Osteocyte (in vitro differentiated cells): ENCODE results near the gene ZFHX3. TPM values are rescaled to one million over a fixed set of nuclear protein-coding genes. Genes with fewer than 3 reads are reported as not detected.

Experiments
- DNase-seq: peaks from one replicate; pipeline ENCODE4 v3.0.0; 2021; ENCODE audit warnings: mixed read lengths; ENCODE audit not compliant: unreplicated experiment; ENCODE audit errors: extremely low spot score
- H3K27ac Mint-ChIP-seq: one replicate; pipeline ENCODE4 v1.8.0; 2021; ENCODE audit warnings: mild to moderate bottlenecking, mixed read lengths; ENCODE audit not compliant: unreplicated experiment
- H3K27me3 Mint-ChIP-seq: one replicate; pipeline ENCODE4 v1.8.0; 2021; ENCODE audit warnings: mixed read lengths; ENCODE audit not compliant: unreplicated experiment
- H3K36me3 Mint-ChIP-seq: one replicate; pipeline ENCODE4 v1.8.0; 2021; ENCODE audit warnings: mixed read lengths; ENCODE audit not compliant: unreplicated experiment
- H3K4me1 Mint-ChIP-seq: one replicate; pipeline ENCODE4 v1.8.0; 2021; ENCODE audit warnings: mixed read lengths; ENCODE audit not compliant: unreplicated experiment
- H3K4me3 Mint-ChIP-seq: one replicate; pipeline ENCODE4 v1.8.0; 2021; ENCODE audit warnings: mild to moderate bottlenecking, moderate library complexity, mixed read lengths; ENCODE audit not compliant: unreplicated experiment
- H3K9me3 Mint-ChIP-seq: one replicate; pipeline ENCODE4 v1.8.0; 2021; ENCODE audit warnings: mixed read lengths; ENCODE audit not compliant: unreplicated experiment
- CTCF ChIP-seq: fragments of 200-600 bp; sonication (generic); IDR thresholded peaks from 2 replicates; pipeline ENCODE4 v1.5.0; 2021; ENCODE audit warnings: antibody characterized with exemption, mild to moderate bottlenecking, moderate library complexity
- total RNA-seq: library from RNA; stranded (reverse); gene quantifications from 2 replicates; pipeline ENCODE4 v1.2.1, GENCODE V29; 2021

ZFHX3 gene
- total RNA-seq, 1 donor from 2014 or later, result 89.1 TPM

DNA sequence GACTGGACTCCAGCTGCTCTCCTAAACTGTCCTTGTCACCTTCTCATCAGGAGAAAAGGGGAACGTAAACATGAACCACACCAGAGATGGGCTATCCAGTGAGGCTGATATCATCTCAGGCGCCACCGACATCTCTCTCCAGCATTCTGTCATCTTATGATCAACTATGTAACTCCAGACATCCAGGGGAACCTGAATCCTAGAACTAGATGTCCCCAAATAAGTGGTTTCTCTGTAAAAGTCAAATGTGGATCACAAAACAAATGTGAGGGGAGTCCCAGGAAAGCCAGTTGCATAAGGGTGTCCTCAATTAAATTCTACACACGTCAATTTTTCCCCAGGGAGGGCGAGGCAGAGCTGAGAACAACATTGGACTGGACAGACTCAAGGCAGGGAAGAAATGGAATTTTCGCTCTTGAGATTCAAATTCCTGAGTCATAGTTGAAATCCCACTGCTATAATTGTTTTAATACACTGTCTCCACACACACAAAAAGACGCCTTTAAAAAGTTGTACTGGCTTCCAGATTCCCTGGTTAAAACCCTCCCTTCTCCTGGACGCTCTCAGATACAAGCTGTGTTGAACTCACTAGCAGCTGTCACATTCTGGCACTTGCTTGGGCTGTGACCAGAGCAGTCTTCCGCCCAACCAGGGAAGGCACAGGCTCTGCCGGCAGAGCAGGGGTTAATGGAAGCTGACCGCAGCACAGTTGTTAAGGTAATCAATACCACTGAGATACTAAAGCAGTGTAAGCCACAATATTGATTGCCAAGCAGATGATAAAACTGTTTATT, 62.6 kb downstream of the ZFHX3 start:
- TF ChIP-seq CTCF, result no peak
- H3K27ac Mint-ChIP-seq, result peak overlapping the region; percentile 98
- no peaks in the 10 kb centered on the region for H3K9me3 Mint-ChIP-seq
- H3K36me3 Mint-ChIP-seq, result no peaks in the 10 kb centered on the region
- peak overlapping the region; percentile 39 for H3K4me3 Mint-ChIP-seq
- no peaks in the 10 kb centered on the region for H3K27me3 Mint-ChIP-seq
- no peak for DNase-seq
- H3K4me1 Mint-ChIP-seq, result peaks cover 90% of the 10 kb centered on the region

DNA sequence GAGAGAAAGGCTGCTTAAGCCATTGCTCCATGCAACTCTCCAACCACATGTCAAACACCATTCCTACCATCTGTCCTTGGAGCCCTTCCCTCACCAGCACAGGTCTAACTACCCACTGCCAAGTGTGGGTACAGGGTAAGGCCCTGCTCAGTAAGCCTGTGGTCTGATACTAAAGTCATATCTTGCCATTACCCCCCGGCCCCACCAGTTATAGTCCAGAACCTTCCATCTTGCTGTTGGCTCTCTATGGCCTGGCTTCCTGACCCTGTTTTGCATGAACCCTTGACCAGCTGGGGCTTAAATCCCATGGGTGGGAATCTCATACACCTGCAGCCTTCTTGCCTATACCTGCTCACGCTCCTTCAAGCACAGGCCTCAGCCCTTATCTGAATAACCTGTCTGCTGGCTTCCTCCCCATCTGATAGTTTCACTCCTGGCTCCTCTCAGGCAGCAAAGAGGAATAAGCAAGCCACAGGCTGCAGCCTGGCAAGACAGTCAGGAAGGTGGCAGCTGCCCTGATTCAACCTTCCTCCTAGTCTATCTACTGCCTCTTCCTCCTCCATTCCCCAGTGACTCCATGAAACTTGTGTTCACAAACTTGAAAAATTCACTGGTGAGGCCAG, 64.1 kb downstream of the ZFHX3 start:
- Mint-ChIP-seq H3K36me3 (no peaks in the 10 kb centered on the region), H3K27me3 (no peaks in the 10 kb centered on the region), H3K27ac (peak overlapping the region; percentile 68), H3K9me3 (no peaks in the 10 kb centered on the region), H3K4me3 (no peak overlapping the region), H3K4me1 (peaks cover 90% of the 10 kb centered on the region)
- DNase-seq, result no peak
- TF ChIP-seq CTCF, result no peak

DNA sequence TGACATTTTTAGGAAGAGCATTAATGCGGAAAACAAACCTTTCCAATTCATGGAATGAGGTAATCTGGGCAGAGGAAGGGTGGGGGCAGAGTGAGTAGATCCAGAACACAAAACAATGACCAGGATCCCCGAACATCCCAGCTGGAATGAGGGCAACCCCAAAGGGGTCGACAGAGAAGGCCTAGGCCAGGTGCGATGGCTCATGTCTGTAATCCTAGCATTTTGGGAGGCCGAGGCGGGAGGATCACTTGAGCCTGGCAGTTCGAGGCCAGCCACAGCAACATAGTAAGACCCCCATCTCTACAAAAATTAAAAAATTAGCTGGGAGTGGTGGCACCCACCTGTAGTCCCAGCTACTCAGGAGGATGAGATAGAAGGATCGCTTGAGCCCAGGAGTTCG, 64.7 kb downstream of the ZFHX3 start:
- H3K27me3 Mint-ChIP-seq, result no peaks in the 10 kb centered on the region
- no peak for TF ChIP-seq CTCF
- H3K4me3 Mint-ChIP-seq, result no peak overlapping the region
- peak overlapping the region; percentile 19 for H3K27ac Mint-ChIP-seq
- peaks cover 90% of the 10 kb centered on the region for H3K4me1 Mint-ChIP-seq
- no peaks in the 10 kb centered on the region for H3K9me3 Mint-ChIP-seq
- no peaks in the 10 kb centered on the region for H3K36me3 Mint-ChIP-seq
- no peak for DNase-seq

- no peak overlapping the region for H3K4me3 Mint-ChIP-seq
These were observed 68.0 kb downstream of the ZFHX3 start for GRCh38 chr16:72979974-72980373.

More at GRCh38 chr16:72979974-72980373, 68.0 kb downstream of the ZFHX3 start:
- H3K27ac Mint-ChIP-seq, result peak overlapping the region; percentile 54
- peaks cover 86% of the 10 kb centered on the region for H3K4me1 Mint-ChIP-seq
- TF ChIP-seq CTCF, result no peak
- no peak for DNase-seq
- no peaks in the 10 kb centered on the region for H3K27me3 Mint-ChIP-seq
- H3K36me3 Mint-ChIP-seq, result peaks cover 4% of the 10 kb centered on the region
- H3K9me3 Mint-ChIP-seq, result no peaks in the 10 kb centered on the region
